Activated CD8-positive, alpha-beta T cell treated with anti-CD3 and anti-CD28 coated beads for 36 hours (primary cell): ENCODE data around the gene IL1RAPL2. TPM values are rescaled to one million over a fixed set of nuclear protein-coding genes. Genes with fewer than 3 reads are reported as not detected.

Experiments used
- ATAC-seq: fragments of 200-7000 bp; cut with Tn5 transposase; one replicate; pipeline ENCODE4 v1.10.0; 2021; ENCODE audit warnings: mild to moderate bottlenecking, moderate library complexity
- CTCF ChIA-PET: fragments of 350-600 bp; sonication (Branson Sonifier 250); formaldehyde crosslinking; loops from one replicate; lab custom pipeline; 2021; ENCODE audit warnings: antibody characterized with exemption; lab: Charles Lee
- POLR2A ChIA-PET: fragments of 350-600 bp; sonication (Branson Sonifier 250); formaldehyde crosslinking; loops from one replicate; lab custom pipeline; 2021; ENCODE audit warnings: antibody characterized with exemption; lab: Charles Lee
- DNase-seq: peaks from one replicate; pipeline ENCODE4 v3.0.0-alpha.2; 2020
- H3K27ac Mint-ChIP-seq: one replicate; pipeline ENCODE4 v1.8.0; 2021; ENCODE audit warnings: mild to moderate bottlenecking, mixed read lengths
- H3K27me3 Mint-ChIP-seq: one replicate; pipeline ENCODE4 v1.8.0; 2021; ENCODE audit warnings: mixed read lengths
- H3K36me3 Mint-ChIP-seq: one replicate; pipeline ENCODE4 v1.8.0; 2021; ENCODE audit warnings: low read depth, mixed read lengths
- H3K4me1 Mint-ChIP-seq: one replicate; pipeline ENCODE4 v1.8.0; 2021; ENCODE audit warnings: low read depth, mixed read lengths
- H3K4me3 Mint-ChIP-seq: one replicate; pipeline ENCODE4 v1.8.0; 2021; ENCODE audit warnings: mild to moderate bottlenecking, moderate library complexity, mixed read lengths
- H3K9me3 Mint-ChIP-seq: one replicate; pipeline ENCODE4 v1.8.0; 2021; ENCODE audit warnings: mixed read lengths
- intact Hi-C: fragments of 100-400 bp; cut with micrococcal nuclease; formaldehyde crosslinking; loops from one replicate; pipeline ENCODE4 v1.10.0; 2022
- total RNA-seq, 2 experiments: library from RNA; stranded (reverse); gene quantifications; one replicate each; pipeline ENCODE4 v1.2.3, GENCODE V29; 2021
- TF ChIP-seq, protein P1 (sequence below): fragments of 200-600 bp; IDR thresholded peaks from one replicate; pipeline ENCODE4 v1.8.0; 2022; ENCODE audit warnings: antibody characterized with exemption, mild to moderate bottlenecking

The IL1RAPL2 gene
- total RNA-seq, 2 experiments from 2014 or later, result not detected

DNA sequence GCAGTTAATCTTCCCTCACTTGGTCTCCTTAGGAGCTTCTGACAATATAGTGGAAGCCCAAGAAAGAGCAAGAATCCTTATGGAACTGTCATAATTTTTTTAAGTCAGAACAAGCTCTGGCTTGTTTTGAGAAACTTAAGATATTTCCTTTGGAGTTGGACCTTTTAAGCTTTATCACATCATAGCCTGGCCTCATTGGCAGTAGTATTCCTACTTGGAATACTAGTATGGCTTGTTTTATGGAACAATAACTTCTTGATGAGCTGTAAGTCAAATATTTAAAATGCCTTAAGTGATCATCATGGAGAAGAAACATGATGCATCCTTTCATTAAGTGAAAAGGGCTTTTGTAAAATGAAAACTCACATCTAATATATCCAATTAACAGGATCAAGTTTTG lies 1178.3 kb downstream of the IL1RAPL2 start:
- Mint-ChIP-seq H3K27ac (no peak overlapping the region), H3K36me3 (no peaks in the 10 kb centered on the region), H3K9me3 (no peaks in the 10 kb centered on the region), H3K4me3 (no peak overlapping the region), H3K4me1 (no peaks in the 10 kb centered on the region), H3K27me3 (no peaks in the 10 kb centered on the region)
- POLR2A ChIA-PET, result no interaction called here
- CTCF ChIA-PET, result no interaction called here
- no peak for ATAC-seq
- intact Hi-C loops, result no loop called here
- DNase-seq, result no peak
- TF ChIP-seq, protein P1, sequence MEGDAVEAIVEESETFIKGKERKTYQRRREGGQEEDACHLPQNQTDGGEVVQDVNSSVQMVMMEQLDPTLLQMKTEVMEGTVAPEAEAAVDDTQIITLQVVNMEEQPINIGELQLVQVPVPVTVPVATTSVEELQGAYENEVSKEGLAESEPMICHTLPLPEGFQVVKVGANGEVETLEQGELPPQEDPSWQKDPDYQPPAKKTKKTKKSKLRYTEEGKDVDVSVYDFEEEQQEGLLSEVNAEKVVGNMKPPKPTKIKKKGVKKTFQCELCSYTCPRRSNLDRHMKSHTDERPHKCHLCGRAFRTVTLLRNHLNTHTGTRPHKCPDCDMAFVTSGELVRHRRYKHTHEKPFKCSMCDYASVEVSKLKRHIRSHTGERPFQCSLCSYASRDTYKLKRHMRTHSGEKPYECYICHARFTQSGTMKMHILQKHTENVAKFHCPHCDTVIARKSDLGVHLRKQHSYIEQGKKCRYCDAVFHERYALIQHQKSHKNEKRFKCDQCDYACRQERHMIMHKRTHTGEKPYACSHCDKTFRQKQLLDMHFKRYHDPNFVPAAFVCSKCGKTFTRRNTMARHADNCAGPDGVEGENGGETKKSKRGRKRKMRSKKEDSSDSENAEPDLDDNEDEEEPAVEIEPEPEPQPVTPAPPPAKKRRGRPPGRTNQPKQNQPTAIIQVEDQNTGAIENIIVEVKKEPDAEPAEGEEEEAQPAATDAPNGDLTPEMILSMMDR, result no peak

DNA sequence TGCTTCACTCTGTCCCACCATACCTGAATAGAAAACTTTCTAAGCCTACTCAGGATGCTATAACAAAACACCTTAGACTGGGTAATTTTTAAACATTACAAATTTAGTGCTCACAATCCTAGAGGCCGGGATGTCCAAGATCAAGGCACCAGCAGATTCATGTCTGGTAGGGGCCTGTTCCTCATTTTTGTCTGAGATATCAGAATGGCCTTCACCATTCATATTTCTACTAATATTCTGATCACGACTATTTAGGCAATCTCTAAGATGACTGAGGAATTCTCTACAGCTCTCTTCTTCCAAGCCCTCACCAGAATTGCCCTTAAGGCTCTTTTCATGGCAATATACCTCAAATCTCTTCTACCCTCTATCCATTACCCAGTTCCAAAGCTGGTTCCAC lies 1178.9 kb downstream of the IL1RAPL2 start:
- ATAC-seq (no peak), DNase-seq (no peak)
- no peaks in the 10 kb centered on the region for H3K36me3 Mint-ChIP-seq
- intact Hi-C loops, result no loop called here
- no peaks in the 10 kb centered on the region for H3K9me3 Mint-ChIP-seq
- no peak overlapping the region for H3K4me3 Mint-ChIP-seq
- CTCF ChIA-PET, result no interaction called here
- no peak overlapping the region for H3K27ac Mint-ChIP-seq
- H3K27me3 Mint-ChIP-seq, result no peaks in the 10 kb centered on the region
- TF ChIP-seq, protein P1, result no peak
- H3K4me1 Mint-ChIP-seq, result no peaks in the 10 kb centered on the region
- POLR2A ChIA-PET, result no interaction called here

DNA sequence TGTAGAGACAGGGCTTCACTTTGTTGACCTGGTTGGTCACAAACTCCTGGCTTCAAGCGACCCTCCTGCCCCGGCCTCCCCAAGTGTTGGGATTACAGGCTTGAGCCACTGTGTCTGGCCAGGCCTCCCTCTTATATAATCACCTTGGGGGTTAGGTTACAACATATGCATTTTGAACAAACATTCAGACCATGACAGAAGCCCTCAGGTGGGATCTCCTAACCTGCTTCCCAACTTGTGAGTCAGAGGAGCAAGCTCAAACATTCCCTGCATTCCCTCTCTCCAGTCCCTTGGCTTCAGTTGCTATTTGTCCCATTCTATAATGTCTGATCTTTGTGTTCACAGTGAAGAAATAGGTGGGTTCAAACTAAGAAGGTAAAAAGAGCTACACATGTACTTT lies 1179.9 kb downstream of the IL1RAPL2 start:
- intact Hi-C loops, result no loop called here
- H3K27me3 Mint-ChIP-seq, result no peaks in the 10 kb centered on the region
- DNase-seq (no peak), ATAC-seq (no peak)
- CTCF ChIA-PET, result no interaction called here
- H3K4me1 Mint-ChIP-seq, result no peaks in the 10 kb centered on the region
- TF ChIP-seq, protein P1, result no peak
- no peak overlapping the region for H3K4me3 Mint-ChIP-seq
- no peaks in the 10 kb centered on the region for H3K9me3 Mint-ChIP-seq
- H3K27ac Mint-ChIP-seq, result no peak overlapping the region
- POLR2A ChIA-PET, result interaction anchor here (0.5 kb wide), 1 partner anchor 812 kb away, joined by 3 read pairs; no protein-coding TSS in a partner anchor
- no peaks in the 10 kb centered on the region for H3K36me3 Mint-ChIP-seq

DNA sequence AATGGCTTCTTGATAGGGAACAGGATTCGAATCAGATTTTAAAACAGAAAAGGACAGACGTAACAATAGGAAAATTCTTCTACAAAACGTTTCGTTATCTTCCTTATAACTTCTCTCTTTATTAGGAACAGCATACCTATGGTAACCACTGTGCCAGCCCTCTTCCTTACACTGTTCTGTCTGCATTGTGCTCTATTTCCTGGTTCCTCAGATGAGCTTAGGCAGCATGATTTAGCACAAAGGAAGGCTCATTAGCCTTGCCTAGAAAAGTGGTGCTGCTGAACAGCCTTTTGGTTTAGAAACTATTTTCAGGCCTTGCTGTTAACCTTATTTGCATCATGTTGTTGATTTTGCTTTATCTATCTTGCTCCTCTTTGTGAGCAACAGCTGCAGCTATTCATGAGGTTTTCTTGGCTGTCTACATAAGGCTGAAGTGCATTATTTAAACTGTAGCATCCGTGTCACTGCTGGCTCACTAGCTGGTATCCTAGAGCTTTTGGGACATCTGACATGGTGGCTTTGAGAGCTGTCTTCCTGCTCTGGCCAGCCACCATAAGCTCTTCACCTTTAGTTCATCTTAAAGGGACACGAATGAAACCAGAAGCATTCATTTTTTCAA lies 1186.4 kb downstream of the IL1RAPL2 start:
- POLR2A ChIA-PET, result no interaction called here
- TF ChIP-seq, protein P1, result no peak

DNA sequence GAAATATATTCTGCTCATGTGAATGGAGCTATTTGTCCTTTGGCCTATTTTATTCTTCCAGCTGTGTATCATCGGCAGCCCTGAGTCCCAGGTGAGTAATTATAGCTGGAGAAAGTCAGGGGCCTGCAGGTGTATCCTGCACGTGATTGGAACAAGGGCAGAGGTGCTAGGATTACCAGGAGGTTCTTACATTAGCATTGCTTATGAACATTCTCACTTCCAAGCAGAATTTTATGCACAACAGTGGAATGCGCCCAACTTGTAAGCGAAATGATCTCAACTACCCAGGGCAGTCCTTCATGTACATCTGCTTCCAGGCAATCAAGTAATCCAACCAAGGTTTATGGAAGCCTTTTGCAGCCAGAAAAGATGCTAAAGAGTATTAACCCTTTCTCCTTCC lies 1187.4 kb downstream of the IL1RAPL2 start:
- ATAC-seq (no peak), DNase-seq (no peak)
- Mint-ChIP-seq H3K9me3 (peaks cover 3% of the 10 kb centered on the region), H3K4me3 (no peak overlapping the region), H3K36me3 (no peaks in the 10 kb centered on the region), H3K4me1 (no peaks in the 10 kb centered on the region), H3K27me3 (no peaks in the 10 kb centered on the region), H3K27ac (no peak overlapping the region)
- ChIA-PET POLR2A (no interaction called here), CTCF (no interaction called here)
- intact Hi-C loops, result no loop called here
- TF ChIP-seq, protein P1, result no peak

More for the DNA sequence above, 1186.4 kb downstream of the IL1RAPL2 start:
- CTCF ChIA-PET, result no interaction called here
- Mint-ChIP-seq H3K27me3 (no peaks in the 10 kb centered on the region), H3K4me1 (no peaks in the 10 kb centered on the region), H3K36me3 (no peaks in the 10 kb centered on the region), H3K9me3 (peaks cover 3% of the 10 kb centered on the region), H3K4me3 (no peak overlapping the region), H3K27ac (no peak overlapping the region)
- ATAC-seq, result no peak
- intact Hi-C loops, result no loop called here
- no peak for DNase-seq
